GM18907 (cell line): Measurements from ENCODE around the gene SLCO3A1.
A peak's percentile ranks its signal among the peaks of the same experiment; 100 is the strongest.

Experiments used
- ATAC-seq: cut with Tn5 transposase; IDR thresholded peaks from one replicate; pipeline ENCODE4 v1.9.1; 2021; ENCODE audit warnings: mild to moderate bottlenecking, moderate library complexity; ENCODE audit not compliant: unreplicated experiment

Gene SLCO3A1

DNA sequence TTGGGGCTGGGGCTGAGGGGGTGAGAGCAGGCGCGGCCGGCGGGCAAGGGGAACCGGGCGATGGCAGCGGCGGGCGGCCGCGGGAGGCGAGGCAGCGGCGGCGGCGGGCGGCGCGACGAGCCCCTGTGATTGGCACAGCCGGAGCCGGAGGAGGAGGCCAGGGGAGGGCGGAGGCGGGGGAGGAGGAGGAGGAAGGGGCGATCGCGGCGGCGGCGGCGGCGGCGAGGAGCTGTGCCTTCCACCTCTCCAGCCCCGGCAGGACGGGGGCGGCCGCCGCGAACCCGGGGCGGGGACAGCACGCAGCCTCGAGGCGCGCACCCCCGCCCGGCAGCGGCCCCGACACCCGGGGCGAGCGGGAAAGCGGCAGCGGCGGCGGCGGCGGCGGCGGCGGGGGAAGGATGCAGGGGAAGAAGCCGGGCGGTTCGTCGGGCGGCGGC is at the start of gene SLCO3A1:
Gene SLCO3A1 (plus strand): TSS at position 198 of the 437 bp plus-strand sequence.
- peak; percentile 18 for ATAC-seq

DNA sequence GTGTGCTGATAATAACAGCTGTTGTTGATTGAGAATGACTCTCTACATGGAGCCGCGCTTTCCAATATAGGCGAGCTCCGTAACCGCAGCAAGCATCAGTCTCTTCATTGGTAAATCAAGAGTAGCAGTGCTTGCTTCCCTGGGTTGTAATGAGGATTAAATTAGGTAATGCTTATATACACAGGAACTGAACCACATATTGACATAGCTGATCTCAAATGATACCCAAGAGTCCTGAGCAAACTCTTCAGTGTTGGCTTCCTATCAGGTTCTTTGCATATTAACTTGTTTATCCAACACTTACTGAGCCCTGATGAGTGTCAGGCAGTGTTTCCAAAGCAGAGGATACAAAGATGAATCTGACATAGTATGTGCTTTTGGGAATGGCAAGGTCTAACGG is 46.4 kb upstream of the SLCO3A1 start:
- no peak for ATAC-seq

GRCh38 chr15:91813924-91814323 is 39.6 kb upstream of the SLCO3A1 start:
- ATAC-seq = no peak

- ATAC-seq = no peak
Observed at GRCh38 chr15:91816942-91817341, 36.6 kb upstream of the SLCO3A1 start.

GRCh38 chr15:91821458-91821857 is 32.0 kb upstream of the SLCO3A1 start:
- no peak for ATAC-seq

DNA sequence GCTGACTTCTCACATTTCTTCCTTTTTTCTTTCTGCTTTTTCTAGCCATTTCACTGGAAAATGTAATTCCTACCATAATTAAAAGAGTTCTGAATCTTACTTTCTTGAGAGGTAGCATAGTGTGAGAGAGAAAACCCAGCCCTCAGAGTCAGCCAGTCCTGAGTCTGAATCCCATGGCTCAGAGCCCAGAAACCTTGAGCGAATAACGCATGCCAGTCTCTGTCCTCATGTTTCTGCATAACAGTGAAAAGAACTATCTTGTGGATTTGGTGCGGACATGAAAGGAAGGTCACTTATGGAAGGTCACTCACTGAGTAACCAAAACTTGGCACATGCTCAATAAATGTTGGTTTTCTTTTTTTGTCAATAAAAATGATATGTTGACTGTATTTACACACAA is 29.3 kb upstream of the SLCO3A1 start:
- no peak for ATAC-seq

DNA sequence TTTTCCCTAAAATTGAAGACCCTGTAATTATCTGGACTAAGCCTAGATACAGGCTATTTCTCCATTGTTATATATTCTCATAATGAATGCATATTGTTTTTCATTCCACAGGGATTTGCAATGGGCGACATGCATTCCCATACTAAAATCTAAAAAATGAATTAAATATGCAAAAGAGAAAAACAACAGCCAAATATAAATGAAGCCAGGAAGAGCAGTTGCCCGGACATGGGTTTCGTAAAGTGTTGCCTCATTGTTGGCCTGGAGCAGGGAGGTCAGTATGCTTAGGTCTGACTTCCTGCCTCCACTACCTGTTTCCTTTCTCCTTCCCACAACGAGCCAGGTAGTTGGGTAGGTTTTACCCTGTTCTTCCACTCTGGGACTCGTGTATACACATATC is 27.1 kb upstream of the SLCO3A1 start:
- no peak for ATAC-seq

- no peak for ATAC-seq
Observed at GRCh38 chr15:91833056-91833455, 20.5 kb upstream of the SLCO3A1 start.

DNA sequence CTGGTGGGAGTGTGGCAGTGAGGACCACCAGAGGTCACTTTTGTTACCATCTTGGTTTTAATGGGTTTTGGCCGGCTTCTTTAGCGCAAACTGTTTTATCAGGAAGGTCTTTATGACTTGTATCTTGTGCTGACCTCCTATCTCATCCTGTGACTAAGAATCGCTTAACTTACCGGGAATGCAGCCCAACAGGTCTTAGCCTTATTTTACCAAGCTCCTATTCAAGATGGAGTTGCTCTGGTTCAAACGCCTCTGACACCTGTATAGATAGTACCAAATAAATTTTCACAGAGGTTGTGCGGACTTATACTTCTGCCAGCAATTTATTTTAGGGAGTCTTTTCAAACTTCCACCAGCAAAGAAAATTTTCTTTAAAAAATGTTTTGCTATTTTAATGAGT is 13.6 kb upstream of the SLCO3A1 start:
- ATAC-seq = no peak

DNA sequence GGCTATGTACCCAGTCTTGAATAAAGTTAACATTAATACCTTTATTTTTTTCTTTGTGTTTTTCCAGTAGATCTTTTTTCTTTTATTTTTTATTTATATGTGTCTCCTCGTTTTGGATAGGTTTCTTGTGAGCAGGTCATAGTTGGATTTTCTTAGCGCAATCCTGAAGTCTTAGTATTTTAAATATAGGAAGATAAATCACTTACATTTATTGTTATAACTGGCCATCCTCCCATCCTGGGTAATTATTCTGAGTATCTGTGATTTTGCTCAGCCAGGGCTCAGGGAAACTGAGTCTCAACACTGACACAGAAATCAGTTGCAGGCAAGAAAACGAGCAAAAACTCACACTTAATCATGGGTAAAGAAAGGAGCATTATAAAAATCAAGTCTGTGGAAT is 11.6 kb upstream of the SLCO3A1 start:
- ATAC-seq = no peak

DNA sequence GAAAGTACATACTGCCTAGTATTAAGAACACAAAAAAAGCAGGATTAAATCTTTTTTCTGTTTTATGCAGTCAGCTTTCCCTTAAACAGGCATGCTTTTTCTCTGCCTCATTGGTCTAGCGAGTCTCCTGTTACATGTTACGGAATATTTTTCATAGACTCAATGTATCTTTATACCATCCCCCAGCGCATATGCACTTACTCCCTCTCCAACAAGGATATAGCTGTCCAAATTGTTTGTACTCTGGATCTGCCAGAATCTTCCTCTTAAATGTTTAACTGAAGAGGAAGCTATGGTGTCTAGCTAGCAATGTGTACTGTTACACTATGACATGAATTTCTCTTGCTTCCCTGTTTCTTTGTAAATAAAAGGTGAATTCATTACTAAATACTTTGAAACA is 9.2 kb upstream of the SLCO3A1 start:
- no peak for ATAC-seq

DNA sequence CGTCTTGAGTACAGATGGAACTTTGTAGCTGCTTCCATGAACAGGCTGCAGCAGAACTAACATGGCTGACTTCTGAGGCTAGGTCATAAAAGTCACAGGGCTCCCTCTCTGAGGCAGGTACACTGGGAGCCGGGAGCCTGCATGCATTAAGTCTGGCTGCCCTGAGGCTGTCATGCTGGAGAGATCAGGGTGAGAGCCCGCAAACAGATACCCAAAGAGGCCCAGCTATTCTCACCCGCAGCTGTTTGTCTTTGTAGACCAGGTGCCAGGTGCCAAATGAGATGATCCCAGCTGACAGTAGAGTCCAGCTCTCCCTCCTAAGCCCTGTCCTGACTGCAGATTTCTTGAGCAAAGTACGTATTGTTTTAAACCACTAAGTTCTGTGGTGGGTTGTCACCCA is 8.6 kb upstream of the SLCO3A1 start:
- ATAC-seq = no peak

DNA sequence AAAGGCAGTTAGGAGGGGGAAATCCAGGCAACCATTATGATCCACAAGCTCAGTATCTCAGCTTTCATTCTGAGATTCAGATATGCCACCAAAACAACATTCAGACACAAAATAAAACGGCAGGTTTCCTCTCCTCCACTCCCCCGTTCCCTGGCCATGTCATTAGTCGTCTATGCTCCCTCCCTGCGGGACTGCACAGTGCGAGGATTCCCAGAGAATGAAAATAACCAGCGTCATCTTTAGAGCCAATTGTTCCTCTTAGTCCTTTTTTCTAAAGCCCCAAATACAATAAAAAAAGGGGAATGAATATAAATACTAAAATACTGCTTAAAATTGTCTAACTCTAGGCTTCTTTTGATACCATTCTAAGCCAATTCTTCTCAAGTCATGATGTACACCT is 7.8 kb upstream of the SLCO3A1 start:
- ATAC-seq = no peak

DNA sequence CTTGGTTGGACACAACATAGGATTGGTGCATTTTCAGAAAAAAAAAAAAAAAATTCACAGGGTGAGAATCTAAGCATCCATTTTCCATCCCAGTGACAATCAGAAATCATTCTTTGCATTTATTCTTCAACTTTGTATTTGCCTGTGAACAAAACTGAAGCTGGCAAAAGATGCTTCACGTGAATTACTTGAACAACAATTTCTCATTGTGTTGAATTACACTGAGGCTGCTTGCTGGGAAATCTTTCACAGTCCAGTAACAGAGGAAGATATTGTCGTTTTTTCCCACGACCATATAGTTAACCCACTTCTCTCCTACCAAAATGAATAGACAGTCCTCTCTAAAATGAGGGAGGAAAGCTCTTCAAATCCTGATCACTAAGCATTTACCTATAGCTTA is 4.3 kb upstream of the SLCO3A1 start:
- no peak for ATAC-seq

DNA sequence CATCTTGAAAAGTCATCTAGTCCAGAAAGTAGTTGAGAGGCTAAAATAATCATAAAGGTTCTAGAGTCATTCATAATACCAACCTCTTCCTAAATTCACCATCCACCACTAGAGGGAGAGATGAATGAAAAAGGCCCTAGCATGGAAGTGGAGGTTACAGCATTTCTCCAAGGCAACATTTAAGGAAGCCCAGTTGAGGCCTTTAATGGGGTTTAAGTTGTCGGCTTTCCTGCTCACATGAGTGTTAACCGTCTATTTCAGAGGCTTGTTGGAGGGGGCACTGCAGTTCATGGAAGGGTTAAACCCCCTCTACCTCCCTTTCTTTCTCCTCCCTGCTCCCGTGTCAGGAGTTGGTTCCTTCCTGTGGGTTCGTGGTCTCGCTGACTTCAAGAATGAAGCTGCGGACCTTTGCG is 3.8 kb upstream of the SLCO3A1 start:
- no peak for ATAC-seq

- ATAC-seq = peak; percentile 44
Observed at GRCh38 chr15:91852741-91853510, 582 bp upstream of the SLCO3A1 start.

DNA sequence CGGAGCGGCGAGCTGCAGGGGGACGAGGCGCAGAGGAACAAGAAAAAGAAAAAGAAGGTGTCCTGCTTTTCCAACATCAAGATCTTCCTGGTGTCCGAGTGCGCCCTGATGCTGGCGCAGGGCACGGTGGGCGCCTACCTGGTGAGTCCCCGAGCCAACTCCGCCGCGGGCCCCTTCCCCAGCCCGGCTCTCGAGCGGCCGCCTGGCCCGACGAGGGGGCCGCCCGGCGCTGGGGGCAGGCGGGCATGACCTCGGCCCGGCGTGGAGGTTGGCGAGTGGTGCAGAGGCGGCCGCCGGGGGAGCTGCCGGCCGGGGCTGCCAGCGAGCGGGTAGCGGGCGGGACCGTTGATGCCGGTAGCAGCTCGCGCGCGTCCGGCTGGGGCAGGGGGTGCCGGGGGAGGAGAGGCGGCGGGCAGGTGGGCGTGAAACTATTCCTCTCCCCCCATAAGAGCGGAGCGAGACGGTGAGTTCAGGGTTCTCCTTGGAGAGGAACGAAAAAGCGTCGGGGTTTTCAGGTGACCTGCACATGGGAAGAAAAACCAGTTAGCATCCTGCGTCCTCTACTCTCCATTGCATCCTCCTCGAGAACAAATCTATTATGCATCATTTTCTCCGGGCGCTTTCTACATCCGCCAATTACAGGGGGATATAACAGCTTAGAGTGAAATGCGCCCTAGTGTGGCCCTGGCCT is 585 bp downstream of the SLCO3A1 start:
- ATAC-seq = no peak

GRCh38 chr15:91854639-91854990 is 1.1 kb downstream of the SLCO3A1 start:
- no peak for ATAC-seq

- no peak for ATAC-seq
Observed at GRCh38 chr15:91855241-91855640, 1.7 kb downstream of the SLCO3A1 start.

- peak; percentile 41 for ATAC-seq
Observed at GRCh38 chr15:91855684-91856489, 2.4 kb downstream of the SLCO3A1 start.

DNA sequence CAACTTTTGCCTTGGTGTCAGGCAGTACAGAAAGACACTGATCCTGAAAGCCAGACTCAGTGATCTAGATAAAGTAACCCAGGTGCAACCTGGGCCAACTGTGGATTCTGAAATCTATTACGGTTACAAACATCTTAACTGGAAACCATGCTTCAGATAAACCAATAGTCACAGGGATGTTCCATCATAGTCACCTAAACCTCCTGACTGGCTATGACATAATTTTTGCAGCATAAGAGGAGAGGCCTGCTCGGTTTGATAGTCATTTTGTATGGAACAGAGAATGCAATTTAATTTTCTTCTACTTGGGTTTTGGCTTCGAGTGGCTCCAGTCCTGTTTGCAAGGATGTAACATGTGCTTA is 3.7 kb downstream of the SLCO3A1 start:
- ATAC-seq = no peak

- ATAC-seq = peak; percentile 74
Observed at GRCh38 chr15:91857772-91858171, 4.3 kb downstream of the SLCO3A1 start.
